ENCODE data around the gene GIT2. TPM values are rescaled to one million over a fixed set of nuclear protein-coding genes. Genes with fewer than 3 reads are reported as not detected.
A peak's percentile ranks its signal among the peaks of the same experiment; 100 is the strongest.

The GIT2 gene
- total and polyA plus RNA-seq, 2 of the 13 experiments (the other 11 are each of a cell fraction or from before 2014, with no cell fraction given): 18.4 to 19.8 TPM

- Histone ChIP-seq H3K4me3 (replicated peaks in 1 of 3; ENCODE audit: insufficient read depth in 1 of 3, low read depth in 2 of 3, low read length in 3 of 3) (peak overlapping the region in 1 of 3 experiments; percentile 34; a peak in 1 of 6 replicates), H3K36me3 (replicated peaks in 1 of 2; ENCODE audit: control insufficient read depth in 1 of 2, insufficient read depth in 2 of 2, low read length in 2 of 2) (peaks cover 8 to 34% of the 10 kb centered on the region in 2 experiments), H3K4me1 (ENCODE audit: insufficient read depth, low read length) (peaks cover 95% of the 10 kb centered on the region), H2AFZ (ENCODE audit: low read length) (no peak overlapping the region), H3K27ac (ENCODE audit: extremely low read length, insufficient read depth, low read length) (peak overlapping the region; percentile 96), H3K27me3 (ENCODE audit: control insufficient read depth in 1 of 2, insufficient read depth in 2 of 2, low read length in 2 of 2) (no peaks in the 10 kb centered on the region), H3K9me3 (ENCODE audit: low read length) (no peaks in the 10 kb centered on the region), H3K4me2 (ENCODE audit: low read depth, low read length) (peak overlapping the region; percentile 76), H3K79me2 (ENCODE audit: insufficient read depth, low read length) (peaks cover 12% of the 10 kb centered on the region), H3K9ac (ENCODE audit: insufficient read depth, low read depth, low read length) (peak overlapping the region; percentile 78), H4K20me1 (ENCODE audit: insufficient read depth, low read length) (no peaks in the 10 kb centered on the region)
- WGBS (ENCODE audit: low lambda C conversion rate): 11% methylated on average over 5 of the region's 5 CpGs
- no TSS peak for BruUV-seq (replicated peaks)
- intact Hi-C loops (cut with micrococcal nuclease; ENCODE audit: unreplicated experiment) (loop anchor here (1.0 to 2.0 kb wide), 2 partner anchors 39 to 52 kb away; partner anchors contain the start of gene ANKRD13A), in situ Hi-C loops (cut with HindIII; ENCODE audit: extremely low pct_ligation_motif_present, low pct_unique_long_range_greater_than_20kb) (no loop called here)
- no peak for DNase-seq (ENCODE audit: low spot score)
- POLR2A ChIA-PET: interaction anchor here (1.0 to 2.0 kb wide), 4 partner anchors 14 to 209 kb away, joined by 3 to 12 read pairs (median 4); partner anchors contain the start of gene ANKRD13A
- CTCF ChIA-PET (ENCODE audit: low intra/inter-chr PET ratio, low total read pairs): no interaction called here
- no peak for FAIRE-seq
- ATAC-seq: peak; percentile 21
- TF ChIP-seq ASH2L (IDR thresholded peaks at IDR 0.05; ENCODE audit: insufficient read length, low read depth, low read length) (peak; percentile 82), CCAR2 (optimal IDR thresholded peaks at IDR 0.05; ENCODE audit: low read depth, low read length) (no peak), ZNF276 (CRISPR knock-in tag; IDR thresholded peaks at IDR 0.05; ENCODE audit: low read depth) (no peak), MYPOP (CRISPR knock-in tag; IDR thresholded peaks at IDR 0.05) (peak; percentile 25; the same call in 1 of the 2 replicates), ZBTB10 (CRISPR knock-in tag; IDR thresholded peaks at IDR 0.05; ENCODE audit: borderline replicate concordance) (no peak), ZNF124 (CRISPR knock-in tag; IDR thresholded peaks at IDR 0.05) (no peak), POLR2AphosphoS5 (IDR thresholded peaks at IDR 0.05; ENCODE audit: low read depth, low read length) (peak; percentile 27; the same call in 1 of the 2 replicates), ZNF33B (CRISPR knock-in tag; IDR thresholded peaks at IDR 0.05) (no peak), SNAPC5 (CRISPR knock-in tag; IDR thresholded peaks at IDR 0.05; ENCODE audit: borderline replicate concordance) (0 out of 2 replicates have a peak, but pooled peaks have one; percentile 27), CSRNP1 (CRISPR knock-in tag; IDR thresholded peaks at IDR 0.05) (peak; percentile 52; the same call in 1 of the 2 replicates)
Measured at GRCh38 chr12:110038741-110039084, 42.5 kb upstream of the GIT2 start.

All from HepG2 (cell line).